Skeletal muscle satellite cell (primary cell): ENCODE results near the gene LRRC55.
"Not testable (repeated sequence)": the region's sequence is repeated elsewhere in the genome, so short reads cannot be mapped to it uniquely, and the experiment has no call there.

ENCODE experiments used
- H3K27me3 ChIP-seq: 2 replicates; pipeline ENCODE4 v1.7.0; 2013; ENCODE audit warnings: low read length; ENCODE audit not compliant: control insufficient read depth, insufficient read depth
- H3K36me3 ChIP-seq: 2 replicates; pipeline ENCODE4 v1.7.0; 2013; ENCODE audit warnings: mild to moderate bottlenecking, control low read depth, low read length; ENCODE audit not compliant: insufficient read depth
- H3K4me1 ChIP-seq: 2 replicates; pipeline ENCODE4 v1.7.0; 2013; ENCODE audit warnings: low read length; ENCODE audit not compliant: control insufficient read depth, insufficient read depth
- H3K4me2 ChIP-seq: 2 replicates; pipeline ENCODE4 v1.7.0; 2013; ENCODE audit warnings: mild to moderate bottlenecking, low read length
- H3K4me3 ChIP-seq: 2 replicates; pipeline ENCODE4 v1.7.0; 2013; ENCODE audit warnings: low read length
- H3K9ac ChIP-seq: 2 replicates; pipeline ENCODE4 v1.7.0; 2013; ENCODE audit warnings: mild to moderate bottlenecking, low read depth, low read length, moderate library complexity
- H3K9me3 ChIP-seq: replicated peaks from 2 replicates; pipeline ENCODE4 v1.7.0; 2013; ENCODE audit warnings: mild to moderate bottlenecking, control low read depth, low read length

The LRRC55 gene

GRCh38 chr11:57162179-57162898, 19.4 kb upstream of the LRRC55 start:
- H3K4me3 ChIP-seq, result no peak overlapping the region
- H3K36me3 ChIP-seq, result no peaks in the 10 kb centered on the region
- peaks cover 45% of the 10 kb centered on the region for H3K27me3 ChIP-seq
- no peaks in the 10 kb centered on the region for H3K4me1 ChIP-seq
- H3K9ac ChIP-seq, result no peak overlapping the region
- H3K9me3 ChIP-seq, result no peaks in the 10 kb centered on the region
- H3K4me2 ChIP-seq, result no peak overlapping the region

DNA sequence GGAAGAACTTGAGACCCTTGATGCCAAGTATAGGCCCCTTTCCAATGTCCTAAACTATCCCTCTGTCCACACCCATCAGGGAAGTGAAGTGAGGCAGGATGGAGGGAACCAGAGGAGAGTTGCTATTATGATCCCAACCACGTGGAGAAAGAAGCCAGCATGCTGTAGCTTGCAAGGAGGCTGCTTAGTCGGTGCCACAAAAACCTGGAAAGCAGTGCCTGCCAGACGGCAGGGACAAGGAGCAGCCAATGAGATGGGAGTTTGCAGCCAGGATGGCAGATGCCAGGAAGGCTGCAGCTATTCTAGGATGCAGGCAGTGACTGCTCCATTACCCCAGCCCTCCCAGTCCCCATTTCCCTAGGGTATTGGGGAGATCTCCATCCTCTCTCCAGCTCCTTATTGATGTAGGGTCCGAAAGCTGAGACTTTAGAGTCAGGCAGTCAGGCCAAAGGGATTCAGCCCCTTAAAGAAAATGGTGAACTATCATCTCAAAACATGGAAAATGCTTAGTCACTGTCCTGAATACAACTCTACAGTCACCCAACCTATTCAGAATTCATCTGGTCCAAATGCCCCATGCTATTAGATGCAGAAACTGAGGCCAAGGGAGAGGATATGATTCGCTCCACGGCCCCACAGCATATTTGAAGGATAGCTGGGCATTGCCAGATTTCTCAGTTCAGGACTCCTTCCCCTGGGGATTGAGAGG, 18.4 kb upstream of the LRRC55 start:
- H3K27me3 ChIP-seq, result peaks cover 43% of the 10 kb centered on the region
- no peaks in the 10 kb centered on the region for H3K9me3 ChIP-seq
- no peaks in the 10 kb centered on the region for H3K4me1 ChIP-seq
- H3K4me2 ChIP-seq, result no peak overlapping the region
- no peaks in the 10 kb centered on the region for H3K36me3 ChIP-seq
- no peak overlapping the region for H3K4me3 ChIP-seq
- H3K9ac ChIP-seq, result no peak overlapping the region

DNA sequence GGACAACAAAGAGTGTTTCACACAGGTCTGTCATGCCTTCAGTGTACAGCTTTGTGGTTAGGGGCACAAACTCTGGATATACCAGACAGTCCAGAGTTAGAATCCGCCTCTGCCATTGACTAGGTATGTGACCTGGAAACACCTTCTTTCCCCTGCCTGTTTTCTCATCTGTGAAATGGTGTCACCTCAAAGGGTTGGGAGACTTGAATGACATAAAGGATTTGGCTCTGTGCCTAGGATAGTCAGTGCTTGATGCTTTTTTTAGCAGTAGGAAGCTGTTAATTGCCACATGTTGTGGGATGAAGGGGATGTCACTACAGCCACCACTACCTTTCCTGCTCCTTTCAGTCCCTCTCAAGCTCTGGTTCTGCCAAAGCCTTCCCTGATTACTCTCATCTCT, 17.4 kb upstream of the LRRC55 start:
- Histone ChIP-seq H3K4me2 (no peak overlapping the region), H3K27me3 (peaks cover 45% of the 10 kb centered on the region), H3K9ac (no peak overlapping the region), H3K4me3 (no peak overlapping the region), H3K9me3 (no peaks in the 10 kb centered on the region), H3K4me1 (no peaks in the 10 kb centered on the region), H3K36me3 (no peaks in the 10 kb centered on the region)

DNA sequence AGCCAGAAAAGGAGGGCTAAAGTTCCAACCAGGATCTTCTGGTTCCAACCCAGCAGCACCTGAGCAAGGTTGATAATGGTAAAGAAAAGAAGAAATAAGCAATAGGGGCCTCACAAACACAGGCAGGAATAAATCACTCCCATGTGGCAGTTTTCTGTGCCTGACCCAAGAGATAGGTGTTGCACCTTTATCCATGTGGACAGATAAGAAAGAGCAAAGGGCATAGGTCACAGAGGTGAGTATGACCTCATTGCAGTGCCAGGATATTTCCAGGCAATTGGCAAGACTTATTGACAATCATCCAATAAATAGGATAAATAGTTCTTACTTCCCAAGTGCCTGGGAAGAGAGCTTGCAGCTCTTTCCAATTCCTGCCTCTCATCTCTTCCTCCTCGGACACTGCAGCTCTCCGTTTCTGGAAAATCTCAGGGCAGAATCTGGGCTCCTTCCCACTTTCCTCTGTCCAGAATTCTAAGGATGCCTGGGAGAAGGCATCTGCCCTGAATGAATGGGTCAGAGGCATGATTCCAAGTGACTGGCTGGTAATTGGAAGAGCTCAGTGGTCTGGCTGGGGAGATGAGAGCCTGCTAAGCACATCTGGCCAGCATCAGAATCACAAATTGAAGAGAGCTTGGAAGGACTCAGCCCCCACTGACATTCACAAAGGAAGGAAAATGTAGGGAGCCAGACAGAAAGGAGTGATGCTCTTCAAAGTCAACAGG, 14.5 kb upstream of the LRRC55 start:
- H3K27me3 ChIP-seq, result peaks cover 27% of the 10 kb centered on the region
- no peak overlapping the region for H3K4me2 ChIP-seq
- no peak overlapping the region for H3K9ac ChIP-seq
- H3K4me1 ChIP-seq, result no peaks in the 10 kb centered on the region
- H3K9me3 ChIP-seq, result no peaks in the 10 kb centered on the region
- no peak overlapping the region for H3K4me3 ChIP-seq
- H3K36me3 ChIP-seq, result no peaks in the 10 kb centered on the region

DNA sequence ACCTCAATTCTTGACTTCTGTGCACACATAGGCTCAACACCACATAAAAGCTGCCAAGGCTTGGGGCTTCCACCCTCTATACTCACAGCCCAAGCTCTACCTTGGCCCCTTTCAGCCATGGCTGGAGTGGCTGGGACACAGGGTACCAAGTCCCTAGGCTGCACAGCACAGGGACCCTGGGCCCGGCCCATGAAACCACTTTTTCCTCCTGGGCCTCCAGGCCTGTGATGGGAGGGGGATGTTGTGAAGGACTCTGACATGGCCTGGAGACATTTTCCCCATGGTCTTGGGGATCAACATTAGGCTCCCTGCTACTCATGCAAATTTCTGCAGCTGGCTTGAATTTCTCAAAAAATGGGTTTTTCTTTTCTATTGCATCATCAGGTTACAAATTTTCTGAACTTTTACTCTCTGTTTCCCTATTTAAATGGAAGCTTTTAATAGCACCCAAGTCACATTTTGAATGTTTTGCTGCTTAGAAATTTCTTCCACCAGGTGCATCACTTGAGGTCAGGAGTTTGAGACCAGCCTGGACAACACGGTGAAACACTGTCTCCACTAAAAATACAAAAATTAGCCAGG, 11.9 kb upstream of the LRRC55 start:
- H3K36me3 ChIP-seq, H3K9ac ChIP-seq, H3K9me3 ChIP-seq, H3K4me2 ChIP-seq, H3K4me3 ChIP-seq, H3K4me1 ChIP-seq: not testable (repeated sequence)
- H3K27me3 ChIP-seq, result peaks cover 14% of the 10 kb centered on the region

GRCh38 chr11:57172031-57172430, 9.7 kb upstream of the LRRC55 start:
- no peaks in the 10 kb centered on the region for H3K9me3 ChIP-seq

GRCh38 chr11:57174656-57175055, 7.1 kb upstream of the LRRC55 start:
- Histone ChIP-seq H3K9ac (no peak overlapping the region), H3K9me3 (no peaks in the 10 kb centered on the region), H3K36me3 (no peaks in the 10 kb centered on the region), H3K4me2 (no peak overlapping the region), H3K4me1 (no peaks in the 10 kb centered on the region), H3K4me3 (no peak overlapping the region), H3K27me3 (peaks cover 18% of the 10 kb centered on the region)

More at GRCh38 chr11:57172031-57172430, 9.7 kb upstream of the LRRC55 start:
- Histone ChIP-seq H3K4me3 (no peak overlapping the region), H3K27me3 (peaks cover 17% of the 10 kb centered on the region), H3K9ac (no peak overlapping the region), H3K4me2 (no peak overlapping the region), H3K4me1 (no peaks in the 10 kb centered on the region), H3K36me3 (no peaks in the 10 kb centered on the region)

DNA sequence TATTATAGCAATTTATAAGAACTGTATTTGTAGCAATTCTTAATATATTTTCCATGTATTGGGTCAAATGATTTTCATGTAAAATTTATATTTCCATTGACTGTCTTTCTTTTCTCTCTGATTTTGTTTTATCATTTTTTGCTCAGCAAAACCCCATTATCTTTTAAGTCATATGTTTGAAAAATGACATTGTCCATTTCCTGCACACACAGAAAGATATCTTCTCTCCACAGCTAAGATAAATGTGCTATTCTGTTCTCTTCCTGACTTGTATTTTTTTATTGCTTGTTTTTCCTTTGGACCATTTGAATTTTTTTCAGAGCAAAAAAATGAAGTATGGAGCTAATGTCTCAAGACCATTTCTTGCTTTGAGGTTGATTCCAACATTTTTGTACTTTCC, 6.3 kb upstream of the LRRC55 start:
- Histone ChIP-seq H3K4me3 (no peak overlapping the region), H3K9ac (no peak overlapping the region), H3K27me3 (peaks cover 18% of the 10 kb centered on the region), H3K4me1 (no peaks in the 10 kb centered on the region), H3K4me2 (no peak overlapping the region), H3K9me3 (no peaks in the 10 kb centered on the region), H3K36me3 (no peaks in the 10 kb centered on the region)

- H3K36me3 ChIP-seq, result no peaks in the 10 kb centered on the region
- no peak overlapping the region for H3K4me2 ChIP-seq
- no peaks in the 10 kb centered on the region for H3K9me3 ChIP-seq
- no peaks in the 10 kb centered on the region for H3K4me1 ChIP-seq
- H3K9ac ChIP-seq, result no peak overlapping the region
- peaks cover 27% of the 10 kb centered on the region for H3K27me3 ChIP-seq
- no peak overlapping the region for H3K4me3 ChIP-seq
Observed at GRCh38 chr11:57178334-57178733, 3.4 kb upstream of the LRRC55 start.

GRCh38 chr11:57179681-57180080, 2.1 kb upstream of the LRRC55 start:
- Histone ChIP-seq H3K4me2 (no peak overlapping the region), H3K27me3 (peaks cover 27% of the 10 kb centered on the region), H3K9ac (no peak overlapping the region), H3K9me3 (no peaks in the 10 kb centered on the region), H3K4me3 (no peak overlapping the region), H3K4me1 (no peaks in the 10 kb centered on the region), H3K36me3 (no peaks in the 10 kb centered on the region)

DNA sequence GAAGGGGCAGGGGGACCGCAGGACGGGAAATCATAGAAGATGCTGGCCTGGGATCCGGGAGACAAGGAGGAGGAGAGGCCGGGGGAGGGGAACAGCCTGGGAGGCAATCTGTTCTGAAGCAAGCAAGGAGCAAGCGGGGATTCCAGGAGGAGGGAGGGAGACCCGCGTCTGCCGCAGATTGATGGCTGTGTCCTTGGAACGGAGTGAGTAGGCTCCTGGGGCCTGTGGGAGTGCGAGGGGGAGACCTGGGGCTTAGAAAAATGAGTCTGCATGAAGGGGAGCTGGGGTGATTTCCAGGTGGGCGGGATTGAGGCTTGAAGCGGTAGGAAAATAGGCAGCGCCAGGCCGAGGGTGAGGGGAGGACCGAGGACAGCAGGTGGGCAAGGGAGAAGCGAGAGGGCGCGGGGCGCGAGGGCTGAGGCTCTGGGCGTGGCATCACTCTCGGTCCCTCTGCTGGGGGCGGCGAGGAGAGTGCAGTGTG, 1.6 kb upstream of the LRRC55 start:
- Histone ChIP-seq H3K4me1 (no peaks in the 10 kb centered on the region), H3K9ac (no peak overlapping the region), H3K27me3 (peaks cover 27% of the 10 kb centered on the region), H3K9me3 (no peaks in the 10 kb centered on the region), H3K4me3 (no peak overlapping the region), H3K36me3 (no peaks in the 10 kb centered on the region), H3K4me2 (no peak overlapping the region)
